ENCODE data around the gene LDB2.
A peak's percentile ranks its signal among the peaks of the same experiment; 100 is the strongest.
"Not testable (repeated sequence)": the region's sequence is repeated elsewhere in the genome, so short reads cannot be mapped to it uniquely, and the experiment has no call there.

LDB2 gene

DNA sequence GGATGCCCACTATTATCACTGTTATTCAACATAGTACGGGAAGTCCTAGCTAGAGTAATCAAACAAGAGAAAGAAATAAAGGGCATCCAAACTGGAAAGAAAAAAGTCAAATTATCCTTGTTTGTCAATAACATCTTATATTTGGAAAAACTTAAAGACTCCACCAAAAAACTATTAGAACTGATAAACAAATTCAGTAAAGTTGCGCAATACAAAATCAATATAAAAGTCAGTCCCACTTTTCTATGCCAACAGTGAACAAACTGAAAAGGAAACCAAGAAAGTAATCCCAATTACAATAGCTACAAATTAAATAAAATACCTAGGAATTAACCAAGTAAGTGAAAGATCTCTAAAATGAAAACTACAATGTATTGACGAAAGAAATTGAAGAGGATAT is 321.3 kb downstream of the LDB2 start:
- TF ChIP-seq POLR2A (IDR thresholded peaks at IDR 0.05; ENCODE audit: extremely low read depth, insufficient read length), result no peak
- TF ChIP-seq, protein P1, sequence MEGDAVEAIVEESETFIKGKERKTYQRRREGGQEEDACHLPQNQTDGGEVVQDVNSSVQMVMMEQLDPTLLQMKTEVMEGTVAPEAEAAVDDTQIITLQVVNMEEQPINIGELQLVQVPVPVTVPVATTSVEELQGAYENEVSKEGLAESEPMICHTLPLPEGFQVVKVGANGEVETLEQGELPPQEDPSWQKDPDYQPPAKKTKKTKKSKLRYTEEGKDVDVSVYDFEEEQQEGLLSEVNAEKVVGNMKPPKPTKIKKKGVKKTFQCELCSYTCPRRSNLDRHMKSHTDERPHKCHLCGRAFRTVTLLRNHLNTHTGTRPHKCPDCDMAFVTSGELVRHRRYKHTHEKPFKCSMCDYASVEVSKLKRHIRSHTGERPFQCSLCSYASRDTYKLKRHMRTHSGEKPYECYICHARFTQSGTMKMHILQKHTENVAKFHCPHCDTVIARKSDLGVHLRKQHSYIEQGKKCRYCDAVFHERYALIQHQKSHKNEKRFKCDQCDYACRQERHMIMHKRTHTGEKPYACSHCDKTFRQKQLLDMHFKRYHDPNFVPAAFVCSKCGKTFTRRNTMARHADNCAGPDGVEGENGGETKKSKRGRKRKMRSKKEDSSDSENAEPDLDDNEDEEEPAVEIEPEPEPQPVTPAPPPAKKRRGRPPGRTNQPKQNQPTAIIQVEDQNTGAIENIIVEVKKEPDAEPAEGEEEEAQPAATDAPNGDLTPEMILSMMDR (IDR thresholded peaks at IDR 0.05; ENCODE audit: low read depth, low read length), result no peak
- TF ChIP-seq, protein P2, sequence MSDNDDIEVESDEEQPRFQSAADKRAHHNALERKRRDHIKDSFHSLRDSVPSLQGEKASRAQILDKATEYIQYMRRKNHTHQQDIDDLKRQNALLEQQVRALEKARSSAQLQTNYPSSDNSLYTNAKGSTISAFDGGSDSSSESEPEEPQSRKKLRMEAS (IDR thresholded peaks at IDR 0.05; ENCODE audit: low read depth, low read length), result no peak
- TF ChIP-seq MYC (IDR thresholded peaks at IDR 0.05; ENCODE audit: low read depth, low read length), result no peak
- H3K4me3 ChIP-seq (ENCODE audit: low read depth, low read length), result no peak overlapping the region
- DNase-seq (ENCODE audit: low read depth), result no peak

DNA sequence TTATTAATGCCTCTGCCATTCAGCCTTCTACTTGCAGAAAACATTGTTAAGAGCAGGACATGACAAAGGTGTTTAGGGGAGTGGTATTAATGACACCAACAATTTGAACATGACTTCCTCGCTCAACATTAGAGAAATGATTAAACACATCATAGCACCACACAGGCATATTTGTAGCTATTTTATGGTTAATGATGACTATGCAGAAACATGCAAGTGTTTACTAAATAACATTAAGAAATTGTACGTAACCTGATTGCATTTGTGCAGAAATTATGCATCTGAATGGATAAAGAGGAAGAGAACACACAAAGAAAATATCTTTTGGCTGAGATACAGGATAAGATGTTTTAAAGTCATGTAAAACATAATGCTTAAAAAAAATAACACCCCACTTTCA is 323.5 kb downstream of the LDB2 start:
- no peak for TF ChIP-seq POLR2A (IDR thresholded peaks at IDR 0.05; ENCODE audit: extremely low read depth, insufficient read length)
- no peak for DNase-seq (ENCODE audit: low read depth)
- H3K4me3 ChIP-seq (ENCODE audit: low read depth, low read length), result no peak overlapping the region

DNA sequence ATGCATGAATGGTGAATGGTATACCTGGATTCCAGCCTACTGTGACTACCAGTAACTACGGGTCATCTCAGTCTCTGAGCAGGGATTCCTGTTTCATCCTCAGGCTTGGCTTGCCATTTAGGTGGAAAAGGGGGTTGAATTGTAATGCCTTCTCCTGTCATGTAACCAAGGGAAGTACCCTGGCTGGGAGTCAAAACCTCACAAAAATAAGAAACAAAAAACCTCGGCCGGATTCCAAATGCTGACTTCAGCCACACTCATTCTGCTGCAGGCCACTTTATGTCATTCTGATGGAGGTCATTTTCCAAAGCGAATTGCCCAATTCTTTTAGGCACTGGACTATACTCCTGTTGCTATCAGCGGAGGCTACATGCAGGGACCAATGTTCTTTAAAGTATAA is 324.7 kb downstream of the LDB2 start:
- no peak for DNase-seq (ENCODE audit: low read depth)
- TF ChIP-seq, protein P1 (IDR thresholded peaks at IDR 0.05; ENCODE audit: low read depth, low read length), result no peak
- TF ChIP-seq POLR2A (IDR thresholded peaks at IDR 0.05; ENCODE audit: extremely low read depth, insufficient read length) (no peak), MYC (IDR thresholded peaks at IDR 0.05; ENCODE audit: low read depth, low read length) (no peak)
- TF ChIP-seq, protein P2 (IDR thresholded peaks at IDR 0.05; ENCODE audit: low read depth, low read length), result no peak
- H3K4me3 ChIP-seq (ENCODE audit: low read depth, low read length), result no peak overlapping the region

DNA sequence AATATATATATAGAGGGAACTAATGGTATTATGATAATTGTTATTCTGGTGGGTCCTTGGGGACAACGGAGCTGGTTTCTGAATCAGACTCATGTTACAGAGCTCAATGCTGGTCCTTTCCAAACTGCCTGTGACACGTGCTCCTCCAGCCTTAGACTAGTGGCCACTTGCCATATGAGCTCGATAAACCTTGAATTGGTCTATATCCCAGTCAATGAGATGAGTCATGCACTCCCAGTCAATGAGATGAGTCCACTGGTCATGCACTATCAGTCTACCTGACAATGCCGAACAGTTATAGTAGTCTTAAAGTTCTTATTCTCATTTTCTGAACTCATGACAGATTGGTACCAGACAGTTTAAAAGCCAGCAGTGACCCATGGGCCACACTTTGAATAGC is 325.2 kb downstream of the LDB2 start:
- DNase-seq (ENCODE audit: low read depth), result no peak
- no peak overlapping the region for H3K4me3 ChIP-seq (ENCODE audit: low read depth, low read length)
- TF ChIP-seq POLR2A (IDR thresholded peaks at IDR 0.05; ENCODE audit: extremely low read depth, insufficient read length), result no peak
- TF ChIP-seq, protein P2 (IDR thresholded peaks at IDR 0.05; ENCODE audit: low read depth, low read length), result 0 out of 2 replicates have a peak, but pooled peaks have one; percentile 13

DNA sequence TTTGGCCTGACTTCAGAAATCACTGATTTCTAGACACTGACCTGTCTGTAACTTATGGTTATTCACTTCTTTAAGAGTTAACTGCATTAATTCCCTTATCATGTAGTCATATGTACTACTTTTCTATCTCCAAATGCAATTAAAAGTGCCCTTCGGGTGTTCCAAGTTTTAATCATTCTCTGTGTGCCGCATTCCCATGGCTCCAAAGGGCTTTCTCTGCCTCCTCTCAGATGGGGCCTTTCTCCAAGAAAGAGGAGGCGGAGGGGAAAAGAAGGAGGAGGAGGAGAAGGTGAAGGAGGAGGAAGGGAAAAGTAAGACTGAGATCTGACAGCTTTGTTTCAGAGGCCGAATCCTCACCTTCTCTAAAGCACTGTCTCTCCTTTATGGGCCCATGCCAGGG is 325.8 kb downstream of the LDB2 start:
- TF ChIP-seq, protein P2 (IDR thresholded peaks at IDR 0.05; ENCODE audit: low read depth, low read length), result no peak
- TF ChIP-seq POLR2A (IDR thresholded peaks at IDR 0.05; ENCODE audit: extremely low read depth, insufficient read length), result no peak
- no peak for TF ChIP-seq MYC (IDR thresholded peaks at IDR 0.05; ENCODE audit: low read depth, low read length)
- TF ChIP-seq, protein P1 (IDR thresholded peaks at IDR 0.05; ENCODE audit: low read depth, low read length), result no peak
- no peak for DNase-seq (ENCODE audit: low read depth)
- H3K4me3 ChIP-seq (ENCODE audit: low read depth, low read length), result no peak overlapping the region

DNA sequence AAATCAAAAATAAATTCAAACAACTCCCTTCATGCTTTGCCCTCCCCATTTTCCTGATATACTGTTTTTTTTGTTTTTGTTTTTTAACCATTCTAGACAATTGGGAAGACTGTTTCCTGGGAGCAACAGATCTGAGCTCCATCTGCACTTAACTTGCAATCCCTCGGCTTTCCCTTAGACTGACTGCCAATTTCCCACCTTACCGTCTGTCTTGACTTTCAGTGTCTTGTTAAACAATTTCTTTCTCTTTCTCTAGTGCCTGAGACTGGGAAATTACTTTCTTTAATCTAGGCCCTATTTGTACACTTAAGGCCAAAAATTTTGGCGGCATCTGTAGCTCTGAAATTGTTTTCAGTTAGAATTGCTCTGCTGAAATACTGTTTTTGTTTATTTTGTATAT is 326.3 kb downstream of the LDB2 start:
- H3K4me3 ChIP-seq (ENCODE audit: low read depth, low read length), result no peak overlapping the region
- no peak for DNase-seq (ENCODE audit: low read depth)
- TF ChIP-seq, protein P2 (IDR thresholded peaks at IDR 0.05; ENCODE audit: low read depth, low read length), result no peak
- TF ChIP-seq POLR2A (IDR thresholded peaks at IDR 0.05; ENCODE audit: extremely low read depth, insufficient read length) (no peak), MYC (IDR thresholded peaks at IDR 0.05; ENCODE audit: low read depth, low read length) (no peak)
- TF ChIP-seq, protein P1 (IDR thresholded peaks at IDR 0.05; ENCODE audit: low read depth, low read length), result no peak

DNA sequence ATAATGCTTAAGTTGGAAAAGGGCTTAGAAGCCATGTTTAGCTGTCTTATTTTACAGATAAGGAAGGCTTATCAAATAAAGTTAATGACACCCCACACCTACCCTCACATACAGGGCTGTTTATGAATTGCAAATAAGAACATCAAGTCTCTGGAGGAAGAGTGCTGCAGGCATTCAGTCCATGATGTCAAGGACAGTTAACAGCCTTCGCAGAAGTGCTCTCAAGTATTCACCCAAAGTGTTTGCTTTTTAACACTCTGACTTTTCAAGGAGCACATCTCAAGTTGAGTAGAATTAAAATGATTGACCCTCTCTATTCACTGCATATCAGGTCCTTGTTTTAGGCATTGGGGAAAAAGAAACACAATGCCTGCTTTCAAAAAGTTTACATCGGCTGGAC is 328.7 kb downstream of the LDB2 start:
- H3K4me3 ChIP-seq (ENCODE audit: low read depth, low read length), result no peak overlapping the region
- TF ChIP-seq MYC (IDR thresholded peaks at IDR 0.05; ENCODE audit: low read depth, low read length) (no peak), POLR2A (IDR thresholded peaks at IDR 0.05; ENCODE audit: extremely low read depth, insufficient read length) (no peak)
- TF ChIP-seq, protein P2 (IDR thresholded peaks at IDR 0.05; ENCODE audit: low read depth, low read length), result no peak
- TF ChIP-seq, protein P1 (IDR thresholded peaks at IDR 0.05; ENCODE audit: low read depth, low read length), result no peak
- DNase-seq (ENCODE audit: low read depth), result no peak

DNA sequence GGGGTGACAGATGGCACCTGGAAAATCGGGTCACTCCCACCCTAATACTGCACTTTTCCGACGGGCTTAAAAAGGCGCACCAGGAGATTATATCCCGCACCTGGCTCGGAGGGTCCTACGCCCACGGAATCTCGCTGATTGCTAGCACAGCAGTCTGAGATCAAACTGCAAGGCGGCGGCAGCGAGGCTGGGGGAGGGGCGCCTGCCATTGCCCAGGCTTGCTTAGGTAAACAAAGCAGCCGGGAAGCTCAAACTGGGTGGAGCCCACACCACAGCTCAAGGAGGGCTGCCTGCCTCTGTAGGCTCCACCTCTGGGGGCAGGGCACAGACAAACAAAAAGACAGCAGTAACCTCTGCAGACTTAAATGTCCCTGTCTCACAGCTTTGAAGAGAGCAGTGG is 341.1 kb downstream of the LDB2 start:
- not testable (repeated sequence) for DNase-seq (ENCODE audit: low read depth); H3K4me3 ChIP-seq (ENCODE audit: low read depth, low read length)
